Measurements from ENCODE around the gene ATP2C2.

GRCh38 chr16:84326545-84326944 is 41.8 kb upstream of the ATP2C2 start:
- TF ChIP-seq CREB5 (CRISPR knock-in tag; IDR thresholded peaks at IDR 0.05; ENCODE audit: low read depth) (no peak), ZFP30 (CRISPR knock-in tag; IDR thresholded peaks at IDR 0.05) (no peak), PATZ1 (CRISPR knock-in tag; IDR thresholded peaks at IDR 0.05; ENCODE audit: borderline replicate concordance) (no peak), PPARA (CRISPR knock-in tag; IDR thresholded peaks at IDR 0.05; ENCODE audit: borderline replicate concordance) (no peak), ZFP3 (CRISPR knock-in tag; IDR thresholded peaks at IDR 0.05) (no peak)
